Transverse colon (tissue), 4 donors: ENCODE measurements around the gene PTGR2. TPM values are rescaled to one million over a fixed set of nuclear protein-coding genes. Genes with fewer than 3 reads are reported as not detected.

Experiments
- DNase-seq: peaks from one replicate; pipeline ENCODE4 v3.0.0-alpha.2; 2019
- H3K27ac ChIP-seq, 4 donors: fragments of 200-600 bp; sonication (generic); 2 replicates each; pipeline ENCODE4 v1.5.1; 2016 to 2018; ENCODE audit warnings: inconsistent platforms in 4 of 4
- H3K27me3 ChIP-seq: fragments of 200-600 bp; sonication (generic); 2 replicates; pipeline ENCODE4 v1.5.1; 2017; ENCODE audit warnings: inconsistent platforms
- H3K36me3 ChIP-seq, 4 donors: fragments of 200-600 bp; sonication (generic); 2 replicates each; pipeline ENCODE4 v1.5.1; 2017 to 2019; ENCODE audit warnings: inconsistent platforms in 4 of 4
- H3K4me1 ChIP-seq, 4 donors: fragments of 200-600 bp; sonication (generic); 2 replicates each; pipeline ENCODE4 v1.5.1; 2017 to 2020; ENCODE audit warnings: inconsistent platforms in 4 of 4
- H3K4me3 ChIP-seq, 4 donors: fragments of 200-600 bp; sonication (generic); 1 replicate in 1 of 4; 2 replicates in 3 of 4; pipeline versions ENCODE4 v1.5.1 to v1.6.1; 2017 to 2019; ENCODE audit warnings: inconsistent platforms in 4 of 4
- H3K9me3 ChIP-seq, 2 donors: fragments of 200-600 bp; sonication (generic); 2 replicates each; pipeline ENCODE4 v1.5.1; 2017 to 2019; ENCODE audit warnings: inconsistent platforms in 2 of 2
- EP300 ChIP-seq: sonication (generic); formaldehyde crosslinking; IDR thresholded peaks from one replicate; pipeline ENCODE4 v1.6.1; 2017; ENCODE audit warnings: antibody characterized with exemption, low read depth
- POLR2A ChIP-seq: fragments of 450-650 bp; IDR thresholded peaks from one replicate; pipeline ENCODE4 v1.6.1; 2016; ENCODE audit warnings: antibody characterized with exemption, mild to moderate bottlenecking, moderate library complexity
- POLR2AphosphoS5 ChIP-seq, 3 donors: sonication (generic); formaldehyde crosslinking; IDR thresholded peaks; one replicate each; pipeline ENCODE4 v1.6.1; 2016; ENCODE audit warnings: antibody characterized with exemption in 3 of 3
- WGBS, 2 donors: methylation state at CpG; one replicate each; pipeline ENCODE4 v1.1.5; 2018; ENCODE audit warnings: low coverage in 1 of 2; 5-methylcytosine and 5-hydroxymethylcytosine counted together
- in situ Hi-C, 4 donors: fragments of 200-750 bp; cut with MboI; loops; one replicate each; pipeline versions ENCODE4 v1.15.0 to v1.15.1; 2017; ENCODE audit warnings: low sequenced_read_pairs in 3 of 4, low pct_ligation_motif_present in 1 of 4, low pct_unique_long_range_greater_than_20kb in 1 of 4
- intact Hi-C: fragments of 100-400 bp; cut with DNase I; formaldehyde crosslinking; loops from one replicate; pipeline ENCODE4 v1.15.1; 2023; ENCODE audit warnings: low total_unique reads
- total RNA-seq, 4 donors: library from RNA; depleted of rRNA; stranded (reverse); fragments of >200 nt; gene quantifications; one replicate each; pipeline ENCODE4 v1.1.0, GENCODE V29; 2016
- TF ChIP-seq, protein P1 (sequence below), 5 experiments: fragments of 200-600 bp in 3 of 5; fragments of 450-650 bp in 2 of 5; sonication (generic) in 3 of 5; IDR thresholded peaks; 1 replicate in 2 of 5; 2 replicates in 3 of 5; pipeline ENCODE4 v1.5.1; 2016 to 2017; ENCODE audit warnings: antibody characterized with exemption in 5 of 5, inconsistent platforms in 3 of 5, mild to moderate bottlenecking in 2 of 5, moderate library complexity in 1 of 5

The PTGR2 gene
- total RNA-seq, 4 donors from 2014 or later, result 1.8 to 15.8 (median 10.8) TPM

DNA sequence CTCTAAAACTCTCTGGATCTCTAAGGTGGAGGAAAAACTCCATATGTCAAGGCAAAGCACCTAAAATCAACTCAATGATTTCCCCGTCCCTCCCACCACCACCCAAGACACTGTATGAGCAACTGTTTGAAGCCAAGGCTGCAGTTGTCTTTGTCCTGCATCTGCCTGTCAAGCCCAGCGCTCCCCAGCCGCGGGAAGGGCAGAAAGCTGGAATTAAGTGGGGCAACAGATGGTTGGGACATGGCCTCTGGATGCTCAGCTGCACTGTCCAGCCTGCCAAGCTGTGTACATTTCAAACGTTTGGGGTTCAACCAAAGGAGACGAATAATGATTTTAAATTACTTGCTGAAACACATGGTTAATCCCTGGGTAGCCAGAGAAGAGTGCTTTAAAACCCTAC is 42.2 kb upstream of the PTGR2 start:
- no peaks in the 10 kb centered on the region for H3K27me3 ChIP-seq
- 67 to 75% methylated on average over 2 to 6 of the region's 6 CpGs for WGBS, 2 donors
- intact Hi-C loops, result no loop called here

DNA sequence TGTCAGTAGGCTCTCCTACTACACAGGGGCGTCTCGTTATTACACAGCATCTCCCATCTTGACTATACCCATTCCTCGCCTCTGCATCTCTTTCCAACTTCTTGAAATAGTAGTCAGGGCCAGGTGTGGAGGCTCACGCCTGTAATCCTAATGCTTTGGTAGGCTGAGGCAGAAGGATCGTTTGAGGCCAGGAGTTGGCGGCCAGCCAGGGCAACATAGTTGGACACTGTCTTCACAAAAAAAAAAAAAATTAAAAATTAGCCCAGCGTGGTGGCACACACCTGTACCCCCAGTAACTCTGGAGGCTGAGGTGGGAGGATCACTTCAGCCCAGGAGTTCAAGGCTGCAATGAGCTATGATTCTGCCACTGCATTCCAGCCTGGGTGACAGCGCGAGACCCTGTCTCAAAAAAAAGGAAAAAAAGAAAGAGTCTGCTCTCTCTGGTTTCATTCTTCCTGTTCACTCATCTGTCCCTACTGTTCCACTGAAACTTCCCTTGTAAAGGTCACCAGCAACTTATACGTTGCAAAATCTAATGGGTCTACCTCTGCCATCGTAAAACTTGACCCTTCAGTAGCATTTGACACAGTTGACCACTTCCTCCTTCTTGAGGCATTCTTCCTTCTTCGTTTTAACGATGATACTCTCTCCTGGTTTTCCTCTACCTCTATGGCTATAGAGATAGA is 41.0 kb upstream of the PTGR2 start:
- intact Hi-C loops (no loop called here), in situ Hi-C loops (no loop called here)
- no peak overlapping the region for H3K27ac ChIP-seq
- no peak overlapping the region for H3K4me3 ChIP-seq
- TF ChIP-seq EP300, result no peak
- TF ChIP-seq, protein P1, sequence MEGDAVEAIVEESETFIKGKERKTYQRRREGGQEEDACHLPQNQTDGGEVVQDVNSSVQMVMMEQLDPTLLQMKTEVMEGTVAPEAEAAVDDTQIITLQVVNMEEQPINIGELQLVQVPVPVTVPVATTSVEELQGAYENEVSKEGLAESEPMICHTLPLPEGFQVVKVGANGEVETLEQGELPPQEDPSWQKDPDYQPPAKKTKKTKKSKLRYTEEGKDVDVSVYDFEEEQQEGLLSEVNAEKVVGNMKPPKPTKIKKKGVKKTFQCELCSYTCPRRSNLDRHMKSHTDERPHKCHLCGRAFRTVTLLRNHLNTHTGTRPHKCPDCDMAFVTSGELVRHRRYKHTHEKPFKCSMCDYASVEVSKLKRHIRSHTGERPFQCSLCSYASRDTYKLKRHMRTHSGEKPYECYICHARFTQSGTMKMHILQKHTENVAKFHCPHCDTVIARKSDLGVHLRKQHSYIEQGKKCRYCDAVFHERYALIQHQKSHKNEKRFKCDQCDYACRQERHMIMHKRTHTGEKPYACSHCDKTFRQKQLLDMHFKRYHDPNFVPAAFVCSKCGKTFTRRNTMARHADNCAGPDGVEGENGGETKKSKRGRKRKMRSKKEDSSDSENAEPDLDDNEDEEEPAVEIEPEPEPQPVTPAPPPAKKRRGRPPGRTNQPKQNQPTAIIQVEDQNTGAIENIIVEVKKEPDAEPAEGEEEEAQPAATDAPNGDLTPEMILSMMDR (IDR thresholded peaks at IDR 0.05), result no peak
- no peak for TF ChIP-seq POLR2A
- no peak for TF ChIP-seq POLR2AphosphoS5 (IDR thresholded peaks at IDR 0.05)
- DNase-seq, result no peak
- peaks cover 0 to 19% (median 2%) of the 10 kb centered on the region in 4 donors for H3K4me1 ChIP-seq
- no peaks in the 10 kb centered on the region for H3K36me3 ChIP-seq
- WGBS, 2 donors, result 60 to 75% methylated on average over 4 to 13 of the region's 13 CpGs
- H3K9me3 ChIP-seq, result no peaks in the 10 kb centered on the region
- no peaks in the 10 kb centered on the region for H3K27me3 ChIP-seq

More for the DNA sequence above, 42.2 kb upstream of the PTGR2 start:
- H3K4me3 ChIP-seq, result no peak overlapping the region
- no peak for DNase-seq
- no peaks in the 10 kb centered on the region for H3K9me3 ChIP-seq
- peaks cover 0 to 22% (median 2%) of the 10 kb centered on the region in 4 donors for H3K4me1 ChIP-seq
- H3K27ac ChIP-seq, result no peak overlapping the region
- no peaks in the 10 kb centered on the region for H3K36me3 ChIP-seq
- TF ChIP-seq POLR2AphosphoS5 (IDR thresholded peaks at IDR 0.05) (no peak), POLR2A (no peak), EP300 (no peak)
- TF ChIP-seq, protein P1 (IDR thresholded peaks at IDR 0.05), result no peak
- in situ Hi-C loops, result no loop called here

DNA sequence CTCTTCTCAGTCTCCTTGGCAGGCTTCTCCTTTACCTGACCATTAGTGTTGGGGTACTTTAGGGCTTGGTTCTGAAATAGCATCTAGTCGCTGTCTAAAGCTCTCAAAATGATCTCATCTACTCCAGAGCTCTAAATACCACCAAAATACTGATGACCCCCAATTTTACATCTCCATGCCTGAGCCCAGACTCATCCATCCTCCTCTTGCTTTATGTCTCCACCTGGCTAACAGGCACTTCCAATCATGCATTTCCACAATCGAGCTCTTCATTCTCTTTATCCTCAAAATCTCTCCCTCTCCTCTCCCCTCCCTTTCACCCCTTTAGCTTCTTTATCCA is 40.5 kb upstream of the PTGR2 start:
- Histone ChIP-seq H3K27me3 (no peaks in the 10 kb centered on the region), H3K27ac (no peak overlapping the region), H3K4me1 (peaks cover 0 to 14% (median 2%) of the 10 kb centered on the region in 4 donors), H3K4me3 (no peak overlapping the region), H3K9me3 (no peaks in the 10 kb centered on the region), H3K36me3 (no peaks in the 10 kb centered on the region)
- WGBS, 2 donors, result 84 to 92% methylated on average over 2 of the region's 2 CpGs
- in situ Hi-C loops (no loop called here), intact Hi-C loops (no loop called here)
- DNase-seq, result no peak
- TF ChIP-seq, protein P1 (IDR thresholded peaks at IDR 0.05), result no peak
- TF ChIP-seq POLR2AphosphoS5 (IDR thresholded peaks at IDR 0.05), result no peak
- no peak for TF ChIP-seq POLR2A
- no peak for TF ChIP-seq EP300

DNA sequence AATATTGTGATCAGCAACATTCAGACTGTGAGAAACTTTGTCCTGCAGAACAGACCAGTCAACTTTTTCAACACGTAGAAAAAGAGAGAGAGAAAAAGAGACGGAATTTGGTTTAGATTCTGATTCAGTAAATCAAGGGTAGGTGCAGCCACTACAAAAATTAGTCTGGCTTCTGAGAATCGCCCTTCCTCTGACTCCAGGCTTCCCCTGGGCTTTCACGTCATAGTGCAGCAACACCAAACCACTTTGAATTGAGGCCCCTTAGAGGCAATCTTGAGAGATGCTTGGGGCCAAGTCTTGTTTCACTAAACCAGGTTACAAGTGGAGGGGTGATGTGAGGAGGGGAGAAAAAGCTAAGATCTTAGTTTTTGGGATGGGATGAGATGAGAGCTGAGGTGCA is 37.5 kb upstream of the PTGR2 start:
- no peak for DNase-seq
- Histone ChIP-seq H3K4me3 (no peak overlapping the region), H3K27me3 (no peaks in the 10 kb centered on the region), H3K27ac (no peak overlapping the region), H3K4me1 (no peaks in the 10 kb centered on the region), H3K9me3 (no peaks in the 10 kb centered on the region), H3K36me3 (no peaks in the 10 kb centered on the region)
- intact Hi-C loops (no loop called here), in situ Hi-C loops (no loop called here)
- TF ChIP-seq POLR2AphosphoS5 (IDR thresholded peaks at IDR 0.05) (no peak), POLR2A (no peak), EP300 (no peak)
- TF ChIP-seq, protein P1 (IDR thresholded peaks at IDR 0.05), result no peak
- WGBS, 2 donors, result 54 to 73% methylated on average over 4 of the region's 4 CpGs
